Heart right ventricle (tissue), 16 donors: ENCODE results near the gene XIRP2. TPM values are rescaled to one million over a fixed set of nuclear protein-coding genes. Genes with fewer than 3 reads are reported as not detected.
"Not testable (repeated sequence)": the region's sequence is repeated elsewhere in the genome, so short reads cannot be mapped to it uniquely, and the experiment has no call there.

Experiments
- ATAC-seq, 8 donors: fragments of 200-7000 bp; cut with Tn5 transposase; one replicate each; pipeline ENCODE4 v1.9.1; 2020; ENCODE audit warnings: mild to moderate bottlenecking in 8 of 8, moderate library complexity in 8 of 8, moderate number of reproducible peaks in 1 of 8
- DNase-seq, 2 donors: peaks; one replicate each; pipeline ENCODE4 v3.0.0-alpha.2; 2020
- H3K27ac ChIP-seq, 10 donors: fragments of 200-600 bp; sonication (generic) in 2 of 10; one replicate each; pipeline versions ENCODE4 v1.5.0 to v1.8.0; 2020 to 2022; ENCODE audit warnings: mild to moderate bottlenecking in 3 of 10
- H3K27me3 ChIP-seq, 7 donors: fragments of 200-600 bp; one replicate each; pipeline ENCODE4 v1.8.0; 2021 to 2022; ENCODE audit warnings: mild to moderate bottlenecking in 2 of 7
- H3K36me3 ChIP-seq, 9 donors: fragments of 200-600 bp; sonication (generic) in 1 of 9; one replicate each; pipeline versions ENCODE4 v1.5.0 to v1.8.0; 2020 to 2022; ENCODE audit warnings: mild to moderate bottlenecking in 2 of 9
- H3K4me1 ChIP-seq, 9 donors: fragments of 200-600 bp; sonication (generic) in 1 of 9; one replicate each; pipeline versions ENCODE4 v1.5.0 to v1.8.0; 2020 to 2022; ENCODE audit warnings: mild to moderate bottlenecking in 4 of 9
- H3K4me3 ChIP-seq, 10 donors: fragments of 200-600 bp; sonication (generic) in 2 of 10; one replicate each; pipeline versions ENCODE4 v1.5.0 to v1.8.0; 2020 to 2022; ENCODE audit warnings: mild to moderate bottlenecking in 7 of 10, moderate library complexity in 2 of 10
- H3K9me3 ChIP-seq, 11 donors: fragments of 200-600 bp in 10 of 11; sonication (generic) in 2 of 11; one replicate each; pipeline versions ENCODE4 v1.5.0 to v1.8.0; 2013 to 2022; ENCODE audit warnings: mild to moderate bottlenecking in 2 of 11, control low read depth in 1 of 11, moderate library complexity in 1 of 11
- whole genome bisulfite sequencing, 2 donors: extraction: QIAGEN DNeasy Blood & Tissue Kit; methylation state at CpG; one replicate each; pipeline ENCODE4 v1.1.7; 2013; ENCODE audit warnings: inconsistent platforms in 1 of 2; 5-methylcytosine and 5-hydroxymethylcytosine counted together
- intact Hi-C, 10 donors: fragments of 100-400 bp; cut with DNase I; formaldehyde crosslinking; loops; one replicate each; pipeline versions ENCODE4 v1.11.1 to v1.14.2; 2022
- polyA plus RNA-seq, 2 donors: library from polyadenylated mRNA; stranded (reverse); fragments of 200-250 nt; gene quantifications; one replicate each; pipeline ENCODE4 v1.2.3, GENCODE V29; 2013
- total RNA-seq, 10 donors: library from RNA; stranded (reverse); fragmentation: NEBNext Ultra II Directional in 3 of 10; extraction: Animal tissue kit (Norgen Biotek cat#: 25700) in 3 of 10; gene quantifications; one replicate each; pipeline versions ENCODE4 v1.2.1 to v1.2.4, GENCODE V29; 2021 to 2023
- TF ChIP-seq, protein P1 (sequence below), 9 donors: fragments of 200-600 bp; sonication (generic) in 2 of 9; IDR thresholded peaks; one replicate each; pipeline versions ENCODE4 v1.5.0 to v1.8.0; 2021 to 2022; ENCODE audit warnings: antibody characterized with exemption in 9 of 9, mild to moderate bottlenecking in 5 of 9, moderate library complexity in 1 of 9
- donor health status: Arrhythmogenic right ventricular cardiomyopathy.
- donor health status: ischemic (EF 13 %, LVEDD 7.1; RV severe dilation, severe dysfunction).
- donor health status: healthy with polysubstance abuse.
- donor health status: DM: no; HTN: yes; CAD: no.
- donor health status: DM: no; HTN: no; CAD: no.
- donor health status: ischemic (EF 25% LVEDD 6.9; RV normal size, moderate dysfunction).
- donor health status: ischemic (EF 25% LVEDD 5.7; RV mildly dilated, moderate dysfunction).
- donor health status: healthy.
- donor health status: DM: yes; HTN: yes; CAD: no.
- donor health status: Ischemic cardiomyopathy.
- donor health status: ischemic (EF 35%, LVEDD 5.7; RV mildly dilated, moderate dysfunction).
- donor health status: nonischemic (EF 11% LVEDD 7.7; RV severe dilation, severe dysfunction).
- donor health status: DM: yes; HTN: yes; CAD: no.
- donor health status: PGD.
- donor health status: ischemic (EF 29% LVEDD 5.4; RV normal size, mild dysfunction).
- donor health status: nonischemic (EF 23%, LVEDD 6.1; RV moderate dilation, normal function).

The XIRP2 gene
- total and polyA plus RNA-seq, 12 donors: 145 to 1,255 (median 577) TPM

DNA sequence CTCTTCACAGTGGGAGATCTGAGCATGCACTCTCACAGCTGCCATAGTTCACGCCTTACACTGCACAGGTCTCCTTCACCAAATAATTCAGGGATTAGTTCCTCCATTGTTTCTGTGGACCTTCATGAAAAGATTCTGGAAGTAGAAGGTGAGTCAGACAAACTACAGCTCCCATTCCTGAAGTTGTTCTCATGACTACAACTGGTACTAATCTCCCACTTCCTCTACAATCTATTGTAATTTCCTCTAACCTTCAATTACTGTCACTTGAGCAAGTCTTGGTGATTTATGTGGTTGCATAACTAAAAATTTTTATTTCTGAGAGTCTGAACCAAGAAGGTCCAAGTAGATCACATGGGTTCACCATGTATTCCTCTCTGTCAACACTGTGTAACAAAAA, 128.7 kb downstream of the XIRP2 start:
- no peak overlapping the region for H3K4me3 ChIP-seq
- H3K4me1 ChIP-seq: no peaks in the 10 kb centered on the region
- H3K9me3 ChIP-seq: peaks cover 0 to 6% (median 0%) of the 10 kb centered on the region in 11 donors
- TF ChIP-seq, protein P1, sequence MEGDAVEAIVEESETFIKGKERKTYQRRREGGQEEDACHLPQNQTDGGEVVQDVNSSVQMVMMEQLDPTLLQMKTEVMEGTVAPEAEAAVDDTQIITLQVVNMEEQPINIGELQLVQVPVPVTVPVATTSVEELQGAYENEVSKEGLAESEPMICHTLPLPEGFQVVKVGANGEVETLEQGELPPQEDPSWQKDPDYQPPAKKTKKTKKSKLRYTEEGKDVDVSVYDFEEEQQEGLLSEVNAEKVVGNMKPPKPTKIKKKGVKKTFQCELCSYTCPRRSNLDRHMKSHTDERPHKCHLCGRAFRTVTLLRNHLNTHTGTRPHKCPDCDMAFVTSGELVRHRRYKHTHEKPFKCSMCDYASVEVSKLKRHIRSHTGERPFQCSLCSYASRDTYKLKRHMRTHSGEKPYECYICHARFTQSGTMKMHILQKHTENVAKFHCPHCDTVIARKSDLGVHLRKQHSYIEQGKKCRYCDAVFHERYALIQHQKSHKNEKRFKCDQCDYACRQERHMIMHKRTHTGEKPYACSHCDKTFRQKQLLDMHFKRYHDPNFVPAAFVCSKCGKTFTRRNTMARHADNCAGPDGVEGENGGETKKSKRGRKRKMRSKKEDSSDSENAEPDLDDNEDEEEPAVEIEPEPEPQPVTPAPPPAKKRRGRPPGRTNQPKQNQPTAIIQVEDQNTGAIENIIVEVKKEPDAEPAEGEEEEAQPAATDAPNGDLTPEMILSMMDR (IDR thresholded peaks at IDR 0.05): no peak
- DNase-seq: no peak
- H3K27me3 ChIP-seq: no peaks in the 10 kb centered on the region
- WGBS, 2 donors: 83 to 92% methylated on average over 1 of the region's 1 CpG
- intact Hi-C loops: no loop called here
- H3K27ac ChIP-seq: no peak overlapping the region
- no peak for ATAC-seq
- H3K36me3 ChIP-seq: no peaks in the 10 kb centered on the region

DNA sequence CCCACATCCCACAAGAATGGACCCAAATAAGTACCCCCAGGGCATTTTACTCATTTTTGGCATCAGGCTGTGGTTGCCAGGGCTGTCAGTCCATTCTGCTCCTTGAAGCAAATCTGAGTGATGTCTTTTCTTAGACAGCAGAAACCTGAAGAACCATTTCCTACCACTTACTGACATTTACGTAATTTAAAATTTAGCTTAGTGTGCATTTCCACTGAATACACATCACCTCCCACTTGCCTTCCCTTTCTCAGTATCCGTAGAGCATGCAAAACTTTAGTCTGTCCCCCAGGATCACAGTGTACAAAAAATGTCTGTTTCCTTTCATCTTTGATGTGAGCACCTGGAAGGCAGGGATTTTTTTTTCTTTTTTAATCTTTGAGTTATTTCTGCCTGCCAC, 130.3 kb downstream of the XIRP2 start:
- intact Hi-C loops: no loop called here
- Histone ChIP-seq H3K36me3 (no peaks in the 10 kb centered on the region), H3K27ac (no peak overlapping the region), H3K4me1 (no peaks in the 10 kb centered on the region), H3K4me3 (no peak overlapping the region), H3K9me3 (peaks cover 0 to 2% (median 0%) of the 10 kb centered on the region in 11 donors), H3K27me3 (no peaks in the 10 kb centered on the region)
- DNase-seq (no peak), ATAC-seq (no peak)
- TF ChIP-seq, protein P1 (IDR thresholded peaks at IDR 0.05): no peak
- WGBS, 2 donors: 78% methylated on average over 2 of the region's 2 CpGs

DNA sequence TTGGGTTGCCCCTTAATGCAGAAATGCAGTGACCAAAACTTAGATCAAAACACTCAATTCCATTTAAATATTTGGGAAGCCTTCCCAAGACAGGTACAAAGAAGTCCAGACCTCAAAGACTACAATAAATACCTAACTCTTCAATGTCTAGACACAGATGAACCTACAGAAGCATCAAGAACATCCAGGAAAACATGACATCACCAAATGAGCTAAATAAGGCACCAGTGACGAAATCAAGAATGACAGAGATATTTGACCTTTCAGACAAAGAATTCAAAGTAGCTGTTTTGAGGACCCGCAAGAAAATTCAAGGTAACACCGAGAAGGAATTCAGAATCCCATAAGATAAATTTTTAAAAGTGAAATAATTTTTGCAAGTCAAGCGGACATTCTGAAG, 140.2 kb downstream of the XIRP2 start:
- TF ChIP-seq, protein P1 (IDR thresholded peaks at IDR 0.05): no peak
- no peaks in the 10 kb centered on the region for H3K36me3 ChIP-seq
- intact Hi-C loops: no loop called here
- H3K27me3 ChIP-seq: no peaks in the 10 kb centered on the region
- ATAC-seq (no peak), DNase-seq (no peak)
- no peak overlapping the region for H3K4me3 ChIP-seq
- H3K4me1 ChIP-seq: no peaks in the 10 kb centered on the region
- H3K9me3 ChIP-seq: peaks cover 0 to 65% (median 8%) of the 10 kb centered on the region in 11 donors
- WGBS, 2 donors: 82 to 83% methylated on average over 4 of the region's 4 CpGs
- no peak overlapping the region for H3K27ac ChIP-seq

DNA sequence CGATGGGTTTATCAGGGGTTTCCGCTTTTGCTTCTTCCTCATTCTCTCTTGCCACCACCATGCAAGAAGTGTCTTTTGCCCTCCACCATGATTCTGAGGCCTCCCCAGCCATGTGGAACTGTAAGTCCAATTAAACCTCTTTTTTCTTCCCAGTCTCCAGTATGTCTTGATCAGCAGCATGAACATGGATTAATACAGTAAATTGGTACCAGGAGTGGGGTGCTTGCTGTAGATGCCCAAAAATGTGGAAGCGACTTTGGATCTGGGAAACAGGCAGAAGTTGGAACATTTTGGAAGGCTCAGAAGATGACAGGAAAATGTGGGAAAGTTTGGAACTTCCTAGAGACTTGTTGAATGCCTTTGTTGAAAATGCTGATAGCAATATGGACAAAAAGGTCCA, 146.7 kb downstream of the XIRP2 start:
- intact Hi-C loops, H3K4me3 ChIP-seq, H3K27ac ChIP-seq, DNase-seq, H3K27me3 ChIP-seq, H3K36me3 ChIP-seq, H3K4me1 ChIP-seq, ATAC-seq: not testable (repeated sequence)
- H3K9me3 ChIP-seq: peaks cover 0 to 68% (median 18%) of the 10 kb centered on the region in 11 donors
- 93% methylated on average over 3 of the region's 3 CpGs for WGBS, 2 donors

DNA sequence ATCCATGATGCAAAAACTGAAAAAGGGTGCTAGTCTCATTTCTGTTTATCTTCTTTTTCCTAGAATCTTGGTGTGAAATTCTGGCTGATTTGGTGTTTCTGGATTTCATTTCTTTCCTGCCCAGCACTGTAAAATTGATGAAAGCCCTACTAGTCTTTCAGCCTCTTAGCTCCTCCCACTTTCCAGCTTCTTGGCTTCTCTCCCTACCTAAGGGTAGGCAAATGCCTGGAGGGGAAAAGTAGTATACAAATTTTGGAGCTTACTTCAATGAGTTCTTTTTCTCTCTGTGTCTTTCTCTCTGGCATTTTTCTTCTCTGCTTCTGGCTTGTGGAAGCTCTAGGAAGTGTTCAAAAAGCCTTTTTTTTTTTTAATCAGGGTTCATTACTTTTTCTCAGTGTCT, 160.5 kb downstream of the XIRP2 start:
- Histone ChIP-seq H3K9me3 (no peaks in the 10 kb centered on the region), H3K27ac (no peak overlapping the region), H3K4me3 (no peak overlapping the region), H3K27me3 (no peaks in the 10 kb centered on the region), H3K4me1 (no peaks in the 10 kb centered on the region), H3K36me3 (no peaks in the 10 kb centered on the region)
- TF ChIP-seq, protein P1 (IDR thresholded peaks at IDR 0.05): no peak
- DNase-seq (no peak), ATAC-seq (no peak)
- intact Hi-C loops: no loop called here
